PFSK-1 (cell line): ENCODE results near the gene PRRG1.

Source experiments
- FOXP2 ChIP-seq: optimal IDR thresholded peaks from 2 replicates; pipeline ENCODE3; 2011; ENCODE audit warnings: borderline replicate concordance, control low read depth, inconsistent platforms; ENCODE audit not compliant: insufficient read depth; ENCODE audit errors: extremely low read length, extremely low read depth
- POLR2AphosphoS5 ChIP-seq: IDR thresholded peaks from 2 replicates; pipeline ENCODE4 v1.6.1; 2012; ENCODE audit warnings: low read depth, mild to moderate bottlenecking, control low read depth, low read length, moderate library complexity
- REST ChIP-seq, 2 experiments: IDR thresholded peaks; 2 replicates each; pipeline versions ENCODE4 v1.6.1 to v1.8.0; 2011 to 2012; ENCODE audit warnings: low read depth in 2 of 2, low read length in 2 of 2, control low read depth in 1 of 2, inconsistent platforms in 1 of 2, mild to moderate bottlenecking in 1 of 2, moderate library complexity in 1 of 2; ENCODE audit not compliant: insufficient read depth in 1 of 2
- SIN3A ChIP-seq: IDR thresholded peaks from 2 replicates; pipeline ENCODE4 v1.6.1; 2012; ENCODE audit warnings: mild to moderate bottlenecking, low read length, moderate library complexity, borderline replicate concordance; ENCODE audit not compliant: insufficient read depth
- TAF1 ChIP-seq: IDR thresholded peaks from 2 replicates; pipeline ENCODE4 v1.6.1; 2012; ENCODE audit warnings: low read length, control low read depth, borderline replicate concordance; ENCODE audit not compliant: insufficient read depth

PRRG1 gene

GRCh38 chrX:37357436-37357835 lies 8.3 kb downstream of the PRRG1 start:
- TF ChIP-seq REST (IDR thresholded peaks at IDR 0.05; ENCODE audit: insufficient read depth in 1 of 2, low read depth in 2 of 2, low read length in 2 of 2) (no peak), SIN3A (no peak), POLR2AphosphoS5 (no peak), FOXP2 (no peak), TAF1 (no peak)

GRCh38 chrX:37361596-37361995 lies 12.4 kb downstream of the PRRG1 start:
- TF ChIP-seq TAF1 (no peak), POLR2AphosphoS5 (no peak), REST (IDR thresholded peaks at IDR 0.05; ENCODE audit: insufficient read depth in 1 of 2, low read depth in 2 of 2, low read length in 2 of 2) (no peak), SIN3A (no peak), FOXP2 (no peak)

- no peak for TF ChIP-seq SIN3A
- no peak for TF ChIP-seq REST (IDR thresholded peaks at IDR 0.05; ENCODE audit: insufficient read depth in 1 of 2, low read depth in 2 of 2, low read length in 2 of 2)
- TF ChIP-seq POLR2AphosphoS5 = no peak
- no peak for TF ChIP-seq FOXP2
- TF ChIP-seq TAF1 = no peak
These were observed 15.5 kb downstream of the PRRG1 start for GRCh38 chrX:37364666-37365065.

GRCh38 chrX:37367946-37368345 lies 18.8 kb downstream of the PRRG1 start:
- no peak for TF ChIP-seq REST (IDR thresholded peaks at IDR 0.05; ENCODE audit: insufficient read depth in 1 of 2, low read depth in 2 of 2, low read length in 2 of 2)
- no peak for TF ChIP-seq POLR2AphosphoS5
- TF ChIP-seq FOXP2 = no peak
- TF ChIP-seq SIN3A = no peak
- no peak for TF ChIP-seq TAF1

- TF ChIP-seq POLR2AphosphoS5 = no peak
- no peak for TF ChIP-seq SIN3A
- TF ChIP-seq FOXP2 = no peak
- TF ChIP-seq REST (IDR thresholded peaks at IDR 0.05; ENCODE audit: insufficient read depth in 1 of 2, low read depth in 2 of 2, low read length in 2 of 2) = no peak
- no peak for TF ChIP-seq TAF1
These were observed 21.5 kb downstream of the PRRG1 start for GRCh38 chrX:37370499-37371141.
